Measurements from ENCODE around the gene GABRG3.

Gene GABRG3

GRCh38 chr15:27530994-27531393 lies 560.0 kb downstream of the GABRG3 start:
- no peak for DNase-seq

- DNase-seq: no peak
Measured at GRCh38 chr15:27532358-27532757, 561.4 kb downstream of the GABRG3 start.

DNA sequence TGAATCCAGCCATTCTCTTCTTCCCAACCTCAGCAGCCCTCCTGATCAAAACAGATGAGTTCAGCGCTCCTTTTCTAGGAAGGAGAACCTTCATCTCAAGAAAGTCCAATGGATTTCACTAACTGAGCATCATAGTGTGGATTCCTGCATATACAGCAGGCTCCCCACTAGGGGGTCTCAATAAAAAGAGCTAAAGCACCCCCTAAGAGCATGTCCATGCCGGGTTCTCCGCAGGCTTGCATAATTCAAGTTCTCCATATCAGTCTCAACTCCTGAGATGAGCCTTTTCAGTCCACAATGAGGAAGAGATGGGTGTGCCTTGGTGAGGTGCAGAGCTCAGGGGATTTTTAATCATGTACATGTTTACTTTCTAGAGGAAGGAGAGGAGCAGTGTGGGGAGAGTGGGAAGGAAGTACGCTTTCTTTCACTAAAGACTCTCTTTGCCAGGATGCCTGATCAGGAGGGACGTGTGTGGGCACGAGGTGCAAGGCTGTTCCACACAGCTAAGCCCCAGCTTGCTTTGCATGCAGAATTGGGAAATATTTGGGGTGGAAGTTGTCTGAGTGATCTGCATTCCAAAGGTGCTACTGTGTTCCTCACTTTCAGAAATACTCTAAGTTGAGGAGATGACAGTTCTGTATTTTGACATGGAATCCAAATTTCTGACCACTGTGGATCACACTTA lies 564.6 kb downstream of the GABRG3 start:
- DNase-seq: no peak

- DNase-seq: no peak
Measured at GRCh38 chr15:27538325-27538724, 567.3 kb downstream of the GABRG3 start.

DNA sequence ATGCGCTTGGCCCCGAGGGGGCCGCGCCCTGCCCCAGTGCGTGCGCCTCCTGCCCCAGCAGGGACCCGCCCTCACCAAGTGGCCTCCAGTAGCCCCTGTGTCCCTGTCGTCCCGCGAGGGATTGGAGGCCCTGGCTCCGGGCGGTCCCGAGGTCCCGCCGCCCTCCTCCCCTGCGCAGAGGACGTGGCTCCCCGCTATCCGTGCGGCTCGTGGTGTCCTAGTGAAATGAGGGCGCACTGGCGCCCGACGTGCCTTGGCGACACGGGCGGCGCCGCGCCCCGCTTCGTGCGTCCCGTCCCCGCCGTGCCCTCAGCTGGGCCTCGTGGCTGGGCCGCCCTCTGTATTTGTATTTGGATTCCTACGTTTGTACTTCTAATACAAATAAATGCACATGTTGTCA lies 570.6 kb downstream of the GABRG3 start:
- DNase-seq: no peak

DNA sequence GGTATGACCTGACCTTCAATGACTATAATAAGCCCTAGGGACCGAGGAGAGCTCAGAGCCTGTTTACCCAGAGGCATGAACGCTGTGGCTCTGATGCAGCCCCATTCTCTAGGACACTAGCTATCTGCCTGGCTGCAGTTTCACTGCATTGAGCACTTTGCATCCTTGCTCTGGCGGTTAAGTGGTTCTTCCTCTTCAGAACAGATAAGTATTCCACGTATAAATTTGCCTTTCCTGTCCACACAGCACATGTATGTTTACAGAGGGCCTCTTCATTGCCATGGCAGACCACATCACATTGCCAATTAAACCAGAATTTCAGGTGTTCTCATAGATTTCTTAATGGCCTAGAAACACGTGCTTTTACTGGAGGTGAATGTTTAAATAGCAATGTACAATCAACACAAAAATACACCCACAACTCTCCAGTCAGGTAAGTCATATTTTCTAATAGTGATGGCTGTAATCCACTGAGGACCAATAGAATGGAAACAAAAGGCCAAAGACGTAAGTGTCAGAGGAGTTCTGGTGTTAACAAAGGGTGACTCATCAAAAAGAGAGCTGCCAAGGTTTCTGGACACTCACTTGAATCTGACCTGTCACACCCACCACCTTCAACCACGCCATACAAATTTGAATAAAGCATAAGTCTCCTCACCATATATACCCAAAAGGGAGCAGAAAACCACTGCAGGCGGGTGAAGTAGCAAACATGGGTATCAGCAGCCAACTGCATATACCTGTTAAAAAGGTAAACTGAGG lies 574.7 kb downstream of the GABRG3 start:
- DNase-seq: peak in 1 of 2 experiments; percentile 33

- DNase-seq: no peak
Measured at GRCh38 chr15:27549746-27550145, 578.8 kb downstream of the GABRG3 start.

DNA sequence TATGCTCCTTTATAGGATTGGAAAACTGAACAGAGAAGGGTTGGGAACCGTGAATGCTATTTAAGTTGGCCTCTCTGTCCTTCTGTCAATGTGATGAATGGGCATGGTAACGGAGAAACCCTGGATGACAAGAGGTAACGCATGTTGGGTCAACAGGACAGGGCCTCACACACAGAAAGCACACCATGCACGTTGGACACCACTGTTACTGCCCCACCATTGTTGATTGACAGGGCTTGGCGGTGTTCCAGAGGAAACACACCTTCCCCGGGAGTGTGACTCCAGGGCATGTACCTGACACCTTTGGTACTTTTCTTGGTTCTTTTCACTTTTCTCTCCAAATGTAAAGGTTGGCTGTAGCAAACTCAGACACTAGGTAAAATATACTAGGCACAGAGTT lies 579.7 kb downstream of the GABRG3 start:
- DNase-seq: no peak

- no peak for DNase-seq
Measured at GRCh38 chr15:27561816-27562215, 590.8 kb downstream of the GABRG3 start.

DNA sequence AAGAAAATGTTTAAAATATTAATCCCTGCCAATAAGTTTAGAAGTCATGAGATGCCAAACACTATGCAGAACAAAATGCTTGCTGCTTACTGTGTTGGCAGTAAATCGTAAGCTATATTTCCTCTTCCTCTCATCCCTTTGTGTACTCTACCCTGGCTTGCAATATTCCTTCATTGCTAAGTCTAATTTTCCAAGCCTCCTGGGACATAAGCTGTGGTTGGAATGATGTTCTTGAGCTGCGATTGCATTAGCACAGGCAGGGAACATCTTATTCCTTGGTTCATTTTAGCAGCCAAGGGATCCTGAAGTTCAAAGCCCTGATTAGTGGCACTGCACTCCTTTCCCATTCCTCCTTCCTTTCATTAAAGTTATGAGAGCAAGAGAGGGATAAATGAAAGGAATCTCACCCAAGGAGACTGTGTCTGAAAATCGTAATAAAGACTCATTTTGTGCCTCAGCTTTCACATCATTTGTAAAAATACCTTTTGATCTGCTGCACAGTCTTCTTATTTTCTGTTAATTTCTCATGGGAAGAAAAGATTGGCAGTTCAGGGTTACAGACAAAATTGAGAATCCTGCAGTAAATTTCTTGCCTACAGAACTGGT lies 592.9 kb downstream of the GABRG3 start:
- DNase-seq: no peak

DNA sequence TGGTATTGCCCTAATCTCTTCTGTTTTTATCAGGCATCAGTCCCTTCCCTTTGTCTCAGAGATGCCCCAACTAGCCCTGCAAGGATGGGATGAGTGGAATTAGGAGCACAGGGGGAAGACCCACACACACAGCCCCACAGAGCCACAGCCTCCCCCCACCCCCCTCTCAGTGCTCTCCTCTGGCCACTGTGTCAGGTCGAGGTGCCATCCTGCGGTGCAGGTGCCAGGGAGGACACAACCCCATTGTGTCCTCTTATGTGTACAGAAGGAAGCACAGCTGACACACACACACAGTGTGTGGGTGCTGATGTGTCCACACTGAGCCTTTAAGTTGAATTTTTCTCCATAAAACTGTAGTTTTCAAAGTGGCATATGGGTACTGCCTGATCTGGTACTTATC lies 593.7 kb downstream of the GABRG3 start:
- no peak for DNase-seq

GRCh38 chr15:27570746-27571145 lies 599.8 kb downstream of the GABRG3 start:
- no peak for DNase-seq

DNA sequence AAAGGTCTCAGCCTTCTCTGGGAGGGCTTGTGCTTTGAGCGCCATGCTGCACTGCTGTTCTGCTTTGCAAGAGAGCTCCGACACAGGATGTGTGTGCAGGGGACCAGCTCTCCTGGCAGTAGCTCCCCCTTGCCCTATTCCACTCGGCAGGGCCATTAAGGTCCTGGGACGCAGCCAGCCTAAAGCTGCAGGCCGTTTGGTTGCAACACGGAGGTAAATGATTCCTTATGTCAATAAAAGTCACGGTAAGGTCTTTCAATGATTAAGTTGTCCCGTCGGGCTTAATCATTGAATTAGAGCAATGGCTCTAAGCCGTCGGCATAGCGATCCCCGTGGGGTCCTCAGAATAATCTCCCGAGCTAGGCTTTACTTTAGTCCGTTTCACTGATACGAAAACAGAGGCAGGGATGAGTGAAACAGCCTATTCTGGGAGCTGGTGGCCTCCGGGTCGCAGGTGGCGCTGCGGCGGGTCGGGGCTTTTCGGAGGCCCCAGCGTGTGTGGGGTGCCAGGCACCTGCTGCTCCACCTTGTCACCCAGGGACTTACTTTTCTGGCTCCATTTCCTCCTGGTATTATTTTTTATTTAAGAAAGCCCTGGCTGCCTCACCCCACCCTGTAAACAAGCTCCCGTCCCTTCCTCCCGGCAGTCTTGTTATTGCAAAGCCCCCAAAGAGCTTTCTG lies 603.0 kb downstream of the GABRG3 start:
- no peak for DNase-seq

DNA sequence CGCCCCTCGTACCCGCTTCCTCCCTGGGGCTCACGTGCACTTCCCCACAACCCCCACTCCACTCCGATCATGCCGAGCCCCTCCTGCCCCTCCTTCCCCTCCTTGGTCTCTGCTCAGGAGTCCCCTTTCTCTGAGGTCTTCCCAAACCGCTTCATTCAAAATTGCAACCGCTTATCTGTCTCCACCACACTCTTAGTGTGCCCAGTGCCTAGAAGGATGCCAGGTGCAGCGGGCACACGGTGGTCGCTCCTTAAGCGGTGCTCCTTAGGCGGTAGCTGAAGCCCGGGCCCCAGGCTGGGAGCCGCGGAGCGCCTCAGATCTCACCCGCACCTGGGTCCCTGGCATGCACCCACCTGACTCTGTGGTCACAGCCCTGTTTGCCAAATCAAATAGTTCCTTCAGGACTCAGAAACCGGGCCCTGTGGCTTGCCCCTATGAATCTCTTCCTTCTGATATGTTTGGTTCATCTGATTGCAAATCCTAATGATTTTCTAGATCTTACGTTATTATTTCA lies 603.6 kb downstream of the GABRG3 start:
- no peak for DNase-seq

GRCh38 chr15:27575521-27575920 lies 604.5 kb downstream of the GABRG3 start:
- DNase-seq: no peak

GRCh38 chr15:27576576-27576975 lies 605.6 kb downstream of the GABRG3 start:
- no peak for DNase-seq

DNA sequence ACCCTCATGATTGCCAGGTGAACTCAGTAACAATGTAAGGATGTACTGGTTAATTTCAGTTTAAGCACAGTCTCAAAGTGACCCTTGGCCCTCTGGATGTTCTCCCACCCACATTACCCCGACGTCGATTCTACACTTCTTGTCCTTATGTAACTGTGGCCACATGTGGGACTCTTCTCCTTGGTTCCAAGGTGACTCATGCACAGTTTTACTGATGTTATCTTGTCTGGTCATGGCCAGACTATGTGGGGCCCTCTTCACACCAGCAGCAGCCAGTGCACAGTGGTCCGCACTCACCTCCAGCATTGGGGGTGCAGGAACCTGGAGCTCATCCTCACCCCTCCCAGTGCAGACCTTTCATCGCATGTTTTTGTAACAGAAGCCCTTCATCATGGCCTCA lies 608.8 kb downstream of the GABRG3 start:
- DNase-seq: no peak

GRCh38 chr15:27582726-27583410 lies 611.9 kb downstream of the GABRG3 start:
- DNase-seq: no peak

GRCh38 chr15:27583651-27584050 lies 612.7 kb downstream of the GABRG3 start:
- no peak for DNase-seq

DNA sequence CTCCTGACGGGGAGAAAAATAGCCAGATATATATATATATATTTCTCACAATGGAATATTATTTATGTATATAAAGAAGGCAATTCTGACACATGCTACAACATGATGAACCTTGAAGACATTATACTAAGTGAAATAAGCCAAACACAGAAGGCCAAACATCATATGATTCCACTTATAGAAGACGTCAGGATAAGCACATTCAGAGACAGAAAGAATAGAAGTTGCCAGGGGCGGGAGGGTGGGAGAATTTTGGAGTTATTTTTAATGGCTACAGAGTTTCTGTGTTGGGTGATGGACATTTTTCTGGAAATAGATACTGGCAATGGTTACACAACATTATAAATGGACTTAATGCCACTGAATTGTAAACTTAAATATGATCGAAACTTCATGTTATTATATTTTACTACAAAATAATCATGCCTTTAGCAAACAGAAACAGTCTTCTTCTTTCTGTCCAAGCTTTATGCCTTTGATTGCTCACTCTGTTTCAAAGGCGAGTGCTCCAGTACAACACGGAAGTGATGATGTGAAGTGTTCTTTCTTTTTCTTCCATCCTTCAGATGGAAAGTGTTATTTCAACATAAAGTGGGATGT lies 614.2 kb downstream of the GABRG3 start:
- no peak for DNase-seq

GRCh38 chr15:27587810-27588209 lies 616.8 kb downstream of the GABRG3 start:
- DNase-seq: no peak

DNA sequence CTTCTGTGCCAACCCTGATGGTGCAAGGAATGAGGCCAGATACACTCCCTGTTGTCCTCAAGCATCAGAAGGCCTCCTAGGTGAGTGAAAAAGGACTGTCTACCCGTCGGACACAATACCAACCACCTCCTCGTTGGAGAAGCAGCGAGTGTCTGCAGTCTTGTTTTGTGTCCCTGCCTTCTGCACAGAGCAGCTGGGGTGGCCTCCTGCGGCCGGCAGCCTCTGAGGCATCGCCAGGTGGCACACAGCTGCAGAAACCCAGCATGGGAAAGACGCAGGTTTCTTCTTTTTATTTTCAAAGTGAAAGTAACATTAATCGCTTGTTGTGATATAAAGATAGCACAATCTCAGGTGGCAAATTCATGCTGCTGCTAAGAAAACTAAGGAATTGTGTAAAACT lies 618.3 kb downstream of the GABRG3 start:
- DNase-seq: peak; percentile 34 to 64
